HG03103 (cell line): ENCODE measurements around the gene ZBTB16.

ENCODE experiments used
- ATAC-seq: cut with Tn5 transposase; IDR thresholded peaks from one replicate; pipeline ENCODE4 v1.9.1; 2021; ENCODE audit warnings: low read depth; ENCODE audit not compliant: unreplicated experiment

ZBTB16 gene

DNA sequence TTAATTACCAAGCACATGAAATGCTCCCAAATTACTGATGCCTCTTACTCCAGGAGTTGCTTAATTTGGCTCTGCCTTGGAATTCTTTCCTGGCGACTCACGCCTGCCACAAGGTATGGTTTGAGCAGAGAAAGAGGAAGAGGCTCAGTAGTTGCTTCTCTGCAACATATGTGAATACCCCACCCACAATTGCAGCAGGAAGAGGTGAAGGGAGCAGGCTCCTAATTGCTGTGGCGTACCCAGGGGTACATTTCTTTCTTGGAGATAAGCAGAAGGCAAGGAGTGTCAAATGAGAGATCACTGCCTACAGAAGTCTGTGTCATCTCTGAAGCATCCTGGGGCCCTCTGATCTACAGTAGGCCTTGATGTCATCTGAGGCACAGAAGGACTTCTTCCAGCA is 226.1 kb downstream of the ZBTB16 start:
- no peak for ATAC-seq

DNA sequence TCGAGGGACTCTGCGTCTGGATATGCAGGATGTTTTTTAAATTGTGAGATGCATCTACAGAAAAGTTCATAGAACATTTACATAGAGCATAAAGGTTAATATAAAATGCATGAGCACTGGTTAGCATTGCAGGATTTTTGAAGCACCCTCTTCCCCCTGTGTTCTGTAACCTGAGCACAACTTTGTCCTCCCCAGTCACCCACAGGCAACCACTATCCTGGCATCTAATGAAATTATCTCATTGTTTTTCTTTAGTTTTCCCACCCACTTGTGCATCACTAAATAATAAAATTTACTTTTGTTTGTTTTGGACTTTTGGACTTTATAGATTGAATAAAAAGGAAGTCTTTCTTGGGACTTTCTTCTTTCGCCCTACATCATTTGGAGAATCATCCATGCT is 226.7 kb downstream of the ZBTB16 start:
- ATAC-seq, result no peak

DNA sequence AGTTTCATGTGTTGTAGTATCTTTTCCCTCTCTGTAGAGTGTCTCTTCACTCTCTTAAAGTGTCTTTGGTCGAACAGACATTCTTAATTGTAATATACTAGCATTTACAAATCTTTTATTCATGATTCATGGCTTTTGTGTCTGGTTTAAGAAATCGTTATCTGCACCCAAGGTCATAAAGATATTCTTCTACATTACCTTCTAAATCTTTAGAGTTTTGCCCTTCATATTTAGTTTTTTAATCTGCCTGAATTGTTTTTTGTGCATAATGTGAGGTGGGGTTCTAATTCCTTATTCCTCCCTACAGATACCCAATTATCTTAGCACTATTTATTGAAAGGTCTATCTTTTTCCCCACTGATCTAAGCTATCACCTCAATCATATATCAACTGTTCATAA is 227.6 kb downstream of the ZBTB16 start:
- no peak for ATAC-seq

DNA sequence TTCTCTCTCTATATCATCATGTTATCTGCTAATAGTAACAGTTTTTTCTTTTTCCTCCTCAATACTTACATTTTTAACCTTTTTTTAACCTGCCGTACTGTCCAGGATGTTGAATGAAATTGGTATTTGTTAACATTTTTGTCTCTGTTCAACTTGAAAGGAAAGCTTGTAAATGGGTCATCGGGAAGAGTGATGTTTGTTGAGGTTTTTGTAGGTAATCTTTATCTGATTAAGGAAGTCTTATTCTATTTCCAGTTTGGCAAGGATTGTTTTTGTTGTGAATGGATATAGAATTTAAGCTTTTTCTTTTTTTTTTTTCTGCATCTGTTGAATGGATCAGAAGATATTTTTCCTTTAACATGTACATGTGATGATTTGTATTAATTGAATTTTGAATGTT is 228.6 kb downstream of the ZBTB16 start:
- ATAC-seq, result no peak

DNA sequence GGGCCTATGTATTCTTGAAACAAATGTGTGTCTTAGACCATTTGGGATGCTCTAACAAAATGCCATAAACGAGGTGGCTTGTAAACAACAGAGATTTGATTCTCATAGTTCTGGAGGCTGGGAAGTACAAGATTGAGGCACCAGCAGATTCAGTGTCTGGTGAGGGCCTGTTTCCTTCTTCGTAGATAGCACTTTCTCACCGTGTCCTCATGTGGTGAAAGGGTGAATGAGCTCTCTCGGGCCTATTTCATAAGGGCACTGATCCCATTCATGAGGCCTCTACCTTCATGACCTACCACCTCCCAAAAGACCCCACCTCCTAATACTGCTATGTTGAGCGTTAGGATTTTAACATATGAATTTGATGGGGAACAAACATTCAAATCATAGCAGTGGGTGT is 230.3 kb downstream of the ZBTB16 start:
- ATAC-seq, result no peak

DNA sequence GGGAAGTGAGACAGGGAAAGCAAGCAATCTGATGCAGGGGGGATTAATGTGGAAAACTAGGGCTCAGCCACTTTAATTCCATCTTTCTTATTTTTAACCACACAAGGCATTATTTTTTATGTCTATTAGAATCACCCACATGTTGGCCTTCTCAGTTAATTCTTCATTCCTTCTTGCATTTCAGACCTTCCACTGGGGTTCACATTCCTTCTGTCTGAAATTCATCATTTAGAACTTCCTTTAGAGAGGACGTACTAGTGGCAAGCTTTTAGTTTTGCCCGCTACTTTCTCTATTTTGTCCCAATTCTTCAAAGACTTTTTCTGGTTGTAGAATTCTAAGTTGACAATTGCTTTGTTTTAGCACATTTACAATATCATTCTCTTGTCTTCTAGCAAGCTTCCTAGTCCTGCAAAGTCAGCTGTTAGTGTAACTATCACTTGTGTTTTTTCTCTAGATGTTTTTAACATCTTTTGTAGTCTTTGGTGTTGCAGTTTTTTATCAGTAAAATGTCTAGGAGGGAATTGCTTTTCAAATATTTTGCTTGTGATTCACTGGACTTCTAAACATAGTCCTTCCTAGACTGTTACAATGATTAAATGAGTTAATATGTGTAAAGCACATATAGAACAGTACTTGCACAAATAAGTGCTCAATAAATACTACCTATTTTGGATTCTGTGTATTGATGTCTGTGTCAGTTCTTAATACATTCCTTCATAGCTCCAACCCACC is 231.2 kb downstream of the ZBTB16 start:
- no peak for ATAC-seq

DNA sequence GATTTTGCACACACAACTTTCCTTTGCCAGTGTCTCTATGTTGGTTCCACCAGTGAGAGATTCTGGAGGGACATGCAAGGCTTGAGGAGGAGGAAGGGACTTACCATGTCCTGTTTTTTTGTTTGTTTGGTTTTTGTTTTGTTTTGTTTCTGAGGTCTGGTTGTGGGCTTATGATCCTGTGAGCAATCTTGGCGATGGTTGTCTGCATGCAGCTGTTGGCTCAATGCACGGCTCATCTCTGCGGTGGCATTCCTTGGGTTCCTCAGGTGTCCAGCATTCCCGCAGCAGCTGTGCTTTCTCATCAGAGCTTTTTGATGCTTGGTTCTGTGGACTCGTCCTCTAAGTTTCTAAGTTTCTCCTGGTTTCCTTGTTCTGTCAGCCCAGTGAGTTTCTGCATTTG is 231.9 kb downstream of the ZBTB16 start:
- no peak for ATAC-seq

DNA sequence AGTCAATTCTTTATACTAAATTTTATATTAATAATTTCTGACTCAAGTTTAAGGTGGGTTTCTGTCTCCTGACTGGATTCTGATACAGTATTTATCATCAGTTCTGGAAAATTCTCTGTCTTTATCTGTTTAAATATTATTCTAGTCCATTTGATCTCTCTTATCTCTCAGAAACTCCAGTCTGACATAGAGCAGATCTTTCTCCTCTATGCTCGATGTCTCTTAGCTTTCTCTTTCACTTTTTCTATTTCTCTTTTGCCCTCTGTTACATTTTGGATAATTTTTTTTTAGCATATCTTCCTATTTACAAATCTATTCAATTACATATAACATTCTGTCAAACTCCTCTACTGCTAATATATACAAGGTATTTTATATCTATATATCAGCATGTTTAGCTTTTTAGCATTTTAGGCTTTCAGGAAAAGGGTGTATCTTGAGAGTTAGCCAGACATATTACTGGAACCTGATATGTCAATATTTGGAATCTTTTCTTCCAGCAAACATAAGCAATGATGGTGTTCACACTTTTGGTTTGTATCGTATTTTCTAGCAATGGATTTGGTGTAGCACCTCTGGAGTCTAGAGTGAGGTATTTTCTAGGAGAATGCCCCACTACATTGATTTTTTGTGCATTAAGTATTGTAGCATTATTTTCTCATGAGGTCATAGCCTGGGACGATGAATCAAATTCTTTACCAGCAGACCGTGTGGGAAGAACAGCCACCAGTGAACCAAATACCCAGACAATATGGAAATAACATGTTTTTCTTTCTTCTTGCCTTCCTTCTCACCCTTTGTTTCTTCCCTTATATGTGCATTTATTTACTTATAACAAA is 232.6 kb downstream of the ZBTB16 start:
- no peak for ATAC-seq

DNA sequence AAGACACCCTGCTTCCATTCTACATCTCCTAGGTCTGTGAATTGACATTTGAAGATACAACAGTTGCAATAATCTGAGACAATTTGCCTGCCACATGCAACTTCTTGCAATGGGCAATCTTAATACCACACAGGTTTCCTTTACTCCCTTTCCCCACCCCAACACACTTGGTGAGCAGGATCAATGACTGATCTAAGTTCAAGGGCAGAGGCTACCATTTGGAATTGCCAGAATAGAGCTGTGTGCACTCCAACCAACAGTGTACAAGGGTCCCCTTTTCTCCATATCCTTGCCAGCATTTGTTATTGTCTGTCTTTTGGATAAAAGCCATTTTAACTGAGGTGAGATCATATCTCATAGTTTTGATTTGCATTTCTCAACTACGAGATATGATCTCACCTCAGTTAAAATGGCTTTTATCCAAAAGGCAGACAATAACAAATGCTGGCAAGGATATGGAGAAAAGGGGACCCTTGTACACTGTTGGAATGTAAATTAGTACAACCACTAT is 233.7 kb downstream of the ZBTB16 start:
- ATAC-seq, result no peak

DNA sequence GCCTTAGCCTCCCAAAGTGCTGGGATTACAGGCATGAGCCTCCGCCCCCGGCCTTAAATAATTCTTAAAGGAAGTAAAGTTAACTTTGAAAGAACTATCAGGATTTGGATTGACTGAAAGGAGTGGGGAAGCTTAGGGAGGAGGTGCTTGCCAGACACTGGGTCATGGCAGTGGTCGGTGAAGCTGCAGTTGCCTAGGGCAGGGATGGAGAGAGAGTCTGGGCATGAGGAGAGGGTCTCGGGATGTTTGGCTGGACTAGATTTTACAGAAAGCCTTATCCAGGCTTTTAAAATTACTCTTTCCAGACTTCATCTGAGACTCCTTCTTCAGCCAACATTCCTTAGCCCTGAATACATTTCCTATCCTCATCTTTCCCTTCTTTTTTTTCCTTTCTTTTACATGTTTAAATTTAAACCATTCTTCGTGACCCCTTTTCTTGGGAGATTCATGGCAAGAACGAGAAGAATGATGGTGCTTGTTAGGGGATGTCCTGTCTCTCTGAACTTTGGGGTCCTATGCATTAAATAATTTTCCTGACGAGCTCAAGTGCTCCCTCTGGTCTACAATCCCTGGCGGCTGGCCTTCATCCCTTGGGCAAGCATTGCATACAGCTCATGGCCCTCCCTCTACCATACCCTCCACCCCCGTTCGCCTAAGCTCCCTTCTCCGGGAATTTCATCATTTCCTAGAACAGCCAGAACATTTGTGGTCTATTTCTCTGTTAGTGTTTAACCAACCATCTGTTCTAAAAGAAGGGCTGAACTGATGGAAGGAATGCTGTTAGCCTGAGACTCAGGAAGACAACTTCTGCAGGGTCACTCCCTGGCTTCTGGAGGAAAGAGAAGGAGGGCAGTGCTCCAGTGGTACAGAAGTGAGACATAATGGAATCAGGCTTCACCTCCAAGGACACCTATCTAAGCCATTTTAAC is 236.4 kb downstream of the ZBTB16 start, which contains the start of gene NNMT:
Gene NNMT (plus strand): TSS at position 724 of the 929 bp plus-strand sequence. CDS start 158 bp downstream, at position 882.
- ATAC-seq, result no peak

DNA sequence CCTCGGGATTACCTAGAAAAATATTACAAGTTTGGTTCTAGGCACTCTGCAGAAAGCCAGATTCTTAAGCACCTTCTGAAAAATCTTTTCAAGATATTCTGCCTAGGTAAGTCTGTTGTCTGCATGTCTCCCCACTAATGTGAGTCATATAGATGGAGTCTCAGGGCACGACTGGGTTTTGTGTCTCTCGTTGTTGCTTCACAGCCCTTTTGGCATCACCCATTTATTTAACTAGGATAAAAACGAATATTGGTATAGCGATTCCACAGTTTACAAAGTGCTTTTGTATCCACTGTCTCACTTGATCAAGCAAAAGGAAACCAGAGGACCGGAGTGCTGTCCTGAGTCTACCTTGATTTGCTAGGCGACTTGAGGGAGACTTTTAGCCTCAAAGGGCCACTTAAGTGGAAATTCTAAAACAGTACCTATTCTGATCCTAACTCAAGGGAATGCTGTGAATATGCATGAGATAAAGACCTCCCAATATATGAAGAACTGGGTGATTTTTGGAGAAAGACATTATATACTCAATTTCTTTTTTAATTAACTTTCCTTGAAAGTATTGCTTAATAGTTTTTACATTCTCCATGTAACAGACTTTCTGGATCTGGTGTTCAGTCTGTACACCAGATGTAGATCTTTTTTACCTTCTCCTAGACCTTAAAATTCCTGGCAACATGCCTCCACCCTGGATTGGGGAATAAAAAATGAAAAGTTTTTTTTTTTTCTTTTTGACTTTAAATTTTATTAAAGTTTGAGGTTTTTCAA is 237.3 kb downstream of the ZBTB16 start:
- ATAC-seq, result no peak

DNA sequence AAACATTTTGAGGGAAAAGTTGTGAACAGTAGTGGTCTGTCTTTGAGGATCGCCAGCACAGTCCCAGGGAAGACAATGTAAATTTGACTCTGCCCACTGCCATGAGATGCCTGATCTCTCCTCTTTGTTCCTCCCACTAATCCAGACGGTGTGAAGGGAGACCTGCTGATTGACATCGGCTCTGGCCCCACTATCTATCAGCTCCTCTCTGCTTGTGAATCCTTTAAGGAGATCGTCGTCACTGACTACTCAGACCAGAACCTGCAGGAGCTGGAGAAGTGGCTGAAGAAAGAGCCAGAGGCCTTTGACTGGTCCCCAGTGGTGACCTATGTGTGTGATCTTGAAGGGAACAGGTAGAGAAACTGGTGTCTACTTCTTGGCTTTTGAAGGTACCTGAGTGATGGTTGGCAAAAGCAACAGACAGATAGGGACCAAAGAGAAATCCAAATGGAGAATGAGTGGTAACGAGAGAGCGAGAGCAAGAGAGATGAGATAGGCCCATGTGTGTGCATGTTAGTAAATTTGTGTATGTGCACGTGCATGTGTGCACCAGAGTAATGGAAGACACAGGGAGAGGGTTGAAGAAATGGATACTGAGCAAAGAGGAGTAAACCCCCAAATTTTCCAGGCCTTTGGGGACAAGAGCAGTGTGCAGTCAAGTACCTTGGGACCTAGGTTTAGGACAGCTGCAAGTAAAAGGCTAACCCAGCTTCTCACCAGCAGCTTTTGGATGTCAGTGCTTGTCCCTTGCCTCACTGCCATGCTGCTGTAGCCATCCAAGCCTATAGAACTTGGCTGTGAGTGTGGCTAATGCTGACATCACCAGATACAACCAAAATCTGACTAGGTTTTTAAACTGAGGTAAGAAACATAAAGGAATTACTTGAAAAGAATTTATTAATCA is 238.5 kb downstream of the ZBTB16 start:
- ATAC-seq, result no peak

DNA sequence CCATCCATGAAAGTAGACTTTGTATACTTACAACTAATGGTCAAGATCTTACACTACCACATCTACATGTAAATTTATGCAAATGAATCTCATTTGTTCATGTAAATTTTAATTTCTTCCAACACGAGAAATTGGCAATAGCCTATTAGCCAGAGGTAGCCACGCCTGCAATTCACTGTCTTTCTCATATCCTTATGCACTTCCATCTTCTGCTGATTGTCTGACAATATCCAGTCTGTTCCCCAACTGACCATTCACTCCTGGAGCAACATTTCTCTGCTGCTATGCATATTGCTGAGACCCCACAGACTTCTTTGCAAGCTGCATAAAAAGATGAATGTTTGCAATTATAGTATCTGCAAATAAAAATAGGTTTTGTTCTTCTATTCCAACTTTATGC is 239.2 kb downstream of the ZBTB16 start:
- ATAC-seq, result no peak
